Ascending aorta (tissue), 2 donors: ENCODE results near the gene TSPAN4. TPM values are rescaled to one million over a fixed set of nuclear protein-coding genes. Genes with fewer than 3 reads are reported as not detected.
A peak's percentile ranks its signal among the peaks of the same experiment; 100 is the strongest.

Experiments used
- DNase-seq, 2 donors: peaks; one replicate each; pipeline ENCODE4 v3.0.0-alpha.2; 2019; ENCODE audit warnings: low spot score in 2 of 2
- H3K27ac ChIP-seq, 2 donors: fragments of 200-600 bp; sonication (generic); one replicate each; pipeline ENCODE4 v1.5.1; 2016 to 2017; ENCODE audit warnings: mild to moderate bottlenecking in 1 of 2
- H3K27me3 ChIP-seq: fragments of 200-600 bp; sonication (generic); one replicate; pipeline ENCODE4 v1.5.1; 2017
- H3K36me3 ChIP-seq, 2 donors: fragments of 200-600 bp; sonication (generic); one replicate each; pipeline ENCODE4 v1.5.1; 2016
- H3K4me1 ChIP-seq, 2 donors: fragments of 200-600 bp; sonication (generic); one replicate each; pipeline ENCODE4 v1.5.1; 2016 to 2017; ENCODE audit warnings: mild to moderate bottlenecking in 1 of 2
- H3K4me3 ChIP-seq, 2 donors: fragments of 200-600 bp; sonication (generic); one replicate each; pipeline ENCODE4 v1.5.1; 2016 to 2017; ENCODE audit warnings: mild to moderate bottlenecking in 1 of 2
- H3K9me3 ChIP-seq, 2 donors: fragments of 200-600 bp; sonication (generic); one replicate each; pipeline ENCODE4 v1.5.1; 2016
- intact Hi-C: fragments of 100-400 bp; cut with DNase I; formaldehyde crosslinking; loops from one replicate; pipeline ENCODE4 v1.15.1; 2023
- total RNA-seq: library from RNA; depleted of rRNA; stranded (reverse); fragments of >200 nt; gene quantifications from one replicate; pipeline ENCODE4 v1.1.0, GENCODE V29; 2016
- TF ChIP-seq, protein P1 (sequence below), 3 experiments: fragments of 200-600 bp in 2 of 3; fragments of 450-650 bp in 1 of 3; sonication (generic) in 2 of 3; IDR thresholded peaks; one replicate each; pipeline ENCODE4 v1.5.1; 2016 to 2019; ENCODE audit warnings: antibody characterized with exemption in 3 of 3, mild to moderate bottlenecking in 1 of 3, moderate library complexity in 1 of 3

Gene TSPAN4
- total RNA-seq, 1 donor from 2014 or later, result 252 TPM

GRCh38 chr11:810040-810567 is 32.5 kb upstream of the TSPAN4 start:
- Histone ChIP-seq H3K27ac (peak overlapping the region; percentile 93 to 98), H3K27me3 (no peaks in the 10 kb centered on the region), H3K4me1 (peaks cover 6 to 31% of the 10 kb centered on the region in 2 donors), H3K36me3 (peaks cover 25 to 28% of the 10 kb centered on the region in 2 donors), H3K9me3 (no peaks in the 10 kb centered on the region), H3K4me3 (peak overlapping the region; percentile 73 to 97)
- intact Hi-C loops, result no loop called here
- TF ChIP-seq, protein P1, sequence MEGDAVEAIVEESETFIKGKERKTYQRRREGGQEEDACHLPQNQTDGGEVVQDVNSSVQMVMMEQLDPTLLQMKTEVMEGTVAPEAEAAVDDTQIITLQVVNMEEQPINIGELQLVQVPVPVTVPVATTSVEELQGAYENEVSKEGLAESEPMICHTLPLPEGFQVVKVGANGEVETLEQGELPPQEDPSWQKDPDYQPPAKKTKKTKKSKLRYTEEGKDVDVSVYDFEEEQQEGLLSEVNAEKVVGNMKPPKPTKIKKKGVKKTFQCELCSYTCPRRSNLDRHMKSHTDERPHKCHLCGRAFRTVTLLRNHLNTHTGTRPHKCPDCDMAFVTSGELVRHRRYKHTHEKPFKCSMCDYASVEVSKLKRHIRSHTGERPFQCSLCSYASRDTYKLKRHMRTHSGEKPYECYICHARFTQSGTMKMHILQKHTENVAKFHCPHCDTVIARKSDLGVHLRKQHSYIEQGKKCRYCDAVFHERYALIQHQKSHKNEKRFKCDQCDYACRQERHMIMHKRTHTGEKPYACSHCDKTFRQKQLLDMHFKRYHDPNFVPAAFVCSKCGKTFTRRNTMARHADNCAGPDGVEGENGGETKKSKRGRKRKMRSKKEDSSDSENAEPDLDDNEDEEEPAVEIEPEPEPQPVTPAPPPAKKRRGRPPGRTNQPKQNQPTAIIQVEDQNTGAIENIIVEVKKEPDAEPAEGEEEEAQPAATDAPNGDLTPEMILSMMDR (IDR thresholded peaks at IDR 0.05), result no peak
- DNase-seq, result no peak

DNA sequence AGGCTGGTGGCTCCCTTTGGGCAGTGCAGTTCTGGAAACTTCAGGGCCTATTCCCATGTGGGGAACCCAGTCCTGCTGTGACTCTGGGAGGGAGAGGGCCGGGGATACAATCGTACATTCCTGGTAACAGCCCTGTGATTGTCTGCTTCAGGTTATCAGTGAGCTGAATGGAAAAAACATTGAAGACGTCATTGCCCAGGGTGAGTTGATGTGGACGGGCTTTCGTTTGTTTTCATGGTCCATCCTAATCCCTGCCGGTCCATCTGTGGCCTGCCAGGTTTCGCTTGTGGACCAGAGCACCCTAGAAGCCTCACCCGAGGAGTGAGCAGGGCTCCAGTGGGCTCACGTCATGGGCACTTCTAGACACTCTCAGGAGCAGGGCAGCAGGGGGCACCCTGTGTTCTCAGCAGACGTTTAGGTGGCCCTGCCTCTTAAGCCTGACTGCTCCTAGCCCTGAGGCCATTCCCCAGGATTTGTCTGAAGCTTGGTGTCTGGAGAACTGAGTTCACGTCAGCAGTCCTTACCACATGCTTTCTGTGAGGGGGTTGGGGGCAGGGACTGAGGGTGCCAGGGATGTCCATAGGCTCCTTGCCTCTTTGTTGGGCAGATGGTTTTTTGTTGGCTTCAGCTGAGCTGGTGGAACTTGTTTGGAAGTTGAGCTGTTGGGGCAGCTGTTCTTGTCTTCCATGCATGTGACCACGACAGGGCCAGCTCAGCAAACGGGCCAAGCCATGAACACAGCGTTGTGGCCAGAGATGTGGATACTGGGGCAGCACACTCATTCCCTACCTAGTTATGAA is 31.0 kb upstream of the TSPAN4 start:
- H3K9me3 ChIP-seq, result no peaks in the 10 kb centered on the region
- intact Hi-C loops, result no loop called here
- no peak overlapping the region for H3K4me3 ChIP-seq
- H3K27me3 ChIP-seq, result no peaks in the 10 kb centered on the region
- H3K36me3 ChIP-seq, result peaks cover 25 to 28% of the 10 kb centered on the region in 2 donors
- peaks cover 6 to 25% of the 10 kb centered on the region in 2 donors for H3K4me1 ChIP-seq
- TF ChIP-seq, protein P1 (IDR thresholded peaks at IDR 0.05), result no peak
- no peak overlapping the region for H3K27ac ChIP-seq
- no peak for DNase-seq

GRCh38 chr11:812390-812789 is 30.3 kb upstream of the TSPAN4 start:
- DNase-seq, result no peak
- H3K27ac ChIP-seq, result no peak overlapping the region
- TF ChIP-seq, protein P1 (IDR thresholded peaks at IDR 0.05), result no peak
- intact Hi-C loops, result no loop called here
- H3K9me3 ChIP-seq, result no peaks in the 10 kb centered on the region
- peaks cover 25 to 28% of the 10 kb centered on the region in 2 donors for H3K36me3 ChIP-seq
- H3K4me1 ChIP-seq, result peaks cover 6 to 25% of the 10 kb centered on the region in 2 donors
- no peaks in the 10 kb centered on the region for H3K27me3 ChIP-seq
- no peak overlapping the region for H3K4me3 ChIP-seq

GRCh38 chr11:813072-813455 is 29.6 kb upstream of the TSPAN4 start:
- H3K4me3 ChIP-seq, result no peak overlapping the region
- H3K36me3 ChIP-seq, result peaks cover 25 to 28% of the 10 kb centered on the region in 2 donors
- peaks cover 6 to 25% of the 10 kb centered on the region in 2 donors for H3K4me1 ChIP-seq
- TF ChIP-seq, protein P1 (IDR thresholded peaks at IDR 0.05), result no peak
- H3K9me3 ChIP-seq, result no peaks in the 10 kb centered on the region
- H3K27ac ChIP-seq, result no peak overlapping the region
- no peaks in the 10 kb centered on the region for H3K27me3 ChIP-seq
- no peak for DNase-seq
- intact Hi-C loops, result no loop called here

- intact Hi-C loops, result no loop called here
- no peak for DNase-seq
Observed at GRCh38 chr11:813456-814096, 29.1 kb upstream of the TSPAN4 start.

More at GRCh38 chr11:813456-814096, 29.1 kb upstream of the TSPAN4 start:
- TF ChIP-seq, protein P1 (IDR thresholded peaks at IDR 0.05), result no peak
- Histone ChIP-seq H3K9me3 (no peaks in the 10 kb centered on the region), H3K4me3 (no peak overlapping the region), H3K27me3 (no peaks in the 10 kb centered on the region), H3K4me1 (peaks cover 4 to 22% of the 10 kb centered on the region in 2 donors), H3K27ac (no peak overlapping the region), H3K36me3 (peaks cover 25 to 28% of the 10 kb centered on the region in 2 donors)
